SW480 (cell line): ENCODE data around the gene NEK1.
A peak's percentile ranks its signal among the peaks of the same experiment; 100 is the strongest.

ENCODE experiments used
- DNase-seq: peaks from one replicate; pipeline ENCODE4 v3.0.0-alpha.2; 2016; ENCODE audit warnings: low spot score

Gene NEK1

GRCh38 chr4:169611991-169612870, at the start of gene NEK1:
Gene NEK1, minus strand, starts transcription at chr4:169612583. Its CDS starts 9,953 bp downstream, at chr4:169602630.
- peak; percentile 86 for DNase-seq

GRCh38 chr4:169661761-169662160, 49.4 kb upstream of the NEK1 start:
- DNase-seq: no peak

GRCh38 chr4:169660929-169661328, 48.5 kb upstream of the NEK1 start:
- no peak for DNase-seq

- peak; percentile 96 for DNase-seq
Measured at GRCh38 chr4:169659716-169660670, 47.6 kb upstream of the NEK1 start.

- peak; percentile 6 for DNase-seq
Measured at GRCh38 chr4:169658975-169659715, 46.8 kb upstream of the NEK1 start.

- DNase-seq: no peak
Measured at GRCh38 chr4:169658196-169658595, 45.8 kb upstream of the NEK1 start.

GRCh38 chr4:169657470-169658107, 45.2 kb upstream of the NEK1 start:
- no peak for DNase-seq

GRCh38 chr4:169655401-169655800, 43.0 kb upstream of the NEK1 start:
- no peak for DNase-seq

GRCh38 chr4:169652535-169652934, 40.2 kb upstream of the NEK1 start:
- no peak for DNase-seq

GRCh38 chr4:169650227-169650936, 38.0 kb upstream of the NEK1 start:
- no peak for DNase-seq

- DNase-seq: no peak
Measured at GRCh38 chr4:169649545-169650226, 37.3 kb upstream of the NEK1 start.

GRCh38 chr4:169645627-169646026, 33.2 kb upstream of the NEK1 start:
- DNase-seq: no peak

GRCh38 chr4:169644802-169645201, 32.4 kb upstream of the NEK1 start:
- no peak for DNase-seq

GRCh38 chr4:169640261-169640870, 28.0 kb upstream of the NEK1 start:
- DNase-seq: no peak

- DNase-seq: no peak
Measured at GRCh38 chr4:169634975-169635374, 22.6 kb upstream of the NEK1 start.

GRCh38 chr4:169632896-169633295, 20.5 kb upstream of the NEK1 start:
- no peak for DNase-seq

- no peak for DNase-seq
Measured at GRCh38 chr4:169630069-169630468, 17.7 kb upstream of the NEK1 start.

- no peak for DNase-seq
Measured at GRCh38 chr4:169628579-169628978, 16.2 kb upstream of the NEK1 start.

- no peak for DNase-seq
Measured at GRCh38 chr4:169627307-169627706, 14.9 kb upstream of the NEK1 start.
